ENCODE data around the gene DLX4.

Gene DLX4

DNA sequence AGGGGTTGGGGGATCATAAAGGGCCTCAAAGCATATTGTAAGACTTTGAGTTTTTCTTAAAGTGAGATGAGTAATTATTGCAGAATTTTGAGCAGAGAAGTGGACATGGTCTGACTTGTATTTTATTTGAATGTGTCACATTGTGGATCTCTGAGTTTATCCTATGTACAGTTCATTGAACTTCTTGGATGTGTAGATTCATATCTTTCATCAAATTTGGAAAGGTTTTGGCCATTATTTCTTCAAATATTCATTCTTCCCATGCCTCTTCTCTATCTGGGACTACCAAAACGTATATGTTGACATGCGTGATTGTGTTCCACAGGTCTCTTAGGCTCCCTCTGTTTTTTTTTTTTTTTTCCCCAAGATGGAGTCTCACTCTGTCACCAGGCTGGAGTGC, 40.3 kb downstream of the DLX4 start:
- no peak for ATAC-seq
- TF ChIP-seq BACH2 (CRISPR knock-in tag; IDR thresholded peaks at IDR 0.05; ENCODE audit: borderline replicate concordance): no peak
- TF ChIP-seq, protein P1, sequence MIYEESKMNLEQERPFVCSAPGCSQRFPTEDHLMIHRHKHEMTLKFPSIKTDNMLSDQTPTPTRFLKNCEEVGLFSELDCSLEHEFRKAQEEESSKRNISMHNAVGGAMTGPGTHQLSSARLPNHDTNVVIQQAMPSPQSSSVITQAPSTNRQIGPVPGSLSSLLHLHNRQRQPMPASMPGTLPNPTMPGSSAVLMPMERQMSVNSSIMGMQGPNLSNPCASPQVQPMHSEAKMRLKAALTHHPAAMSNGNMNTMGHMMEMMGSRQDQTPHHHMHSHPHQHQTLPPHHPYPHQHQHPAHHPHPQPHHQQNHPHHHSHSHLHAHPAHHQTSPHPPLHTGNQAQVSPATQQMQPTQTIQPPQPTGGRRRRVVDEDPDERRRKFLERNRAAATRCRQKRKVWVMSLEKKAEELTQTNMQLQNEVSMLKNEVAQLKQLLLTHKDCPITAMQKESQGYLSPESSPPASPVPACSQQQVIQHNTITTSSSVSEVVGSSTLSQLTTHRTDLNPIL (CRISPR knock-in tag; IDR thresholded peaks at IDR 0.05; ENCODE audit: low read depth): no peak
- TF ChIP-seq ZNF565 (CRISPR knock-in tag; conservative IDR thresholded peaks at IDR 0.05; ENCODE audit: low read depth): no peak
- no peak for TF ChIP-seq ISL1 (CRISPR knock-in tag; IDR thresholded peaks at IDR 0.05)
- TF ChIP-seq PATZ1 (CRISPR knock-in tag; IDR thresholded peaks at IDR 0.05; ENCODE audit: borderline replicate concordance): no peak
- no peak for TF ChIP-seq RARB (CRISPR knock-in tag; IDR thresholded peaks at IDR 0.05)
- no peak for TF ChIP-seq TOX (CRISPR knock-in tag; IDR thresholded peaks at IDR 0.05; ENCODE audit: borderline replicate concordance)
- no peak for TF ChIP-seq ZNF70 (CRISPR knock-in tag; IDR thresholded peaks at IDR 0.05)
- no peak for TF ChIP-seq ZFP3 (CRISPR knock-in tag; IDR thresholded peaks at IDR 0.05)
- no peak for TF ChIP-seq ZFP30 (CRISPR knock-in tag; IDR thresholded peaks at IDR 0.05)
- no peak for TF ChIP-seq POU6F1 (CRISPR knock-in tag; IDR thresholded peaks at IDR 0.05; ENCODE audit: borderline replicate concordance, low read depth)
- no peak for TF ChIP-seq ZNF8 (CRISPR knock-in tag; IDR thresholded peaks at IDR 0.05)
- TF ChIP-seq TSHZ2 (CRISPR knock-in tag; IDR thresholded peaks at IDR 0.05): no peak
- TF ChIP-seq ARNTL (CRISPR knock-in tag; IDR thresholded peaks at IDR 0.05; ENCODE audit: borderline replicate concordance, low read depth): no peak

GRCh38 chr17:50013079-50013478, 44.1 kb downstream of the DLX4 start:
- ATAC-seq: no peak
- TF ChIP-seq ARNTL (CRISPR knock-in tag; IDR thresholded peaks at IDR 0.05; ENCODE audit: borderline replicate concordance, low read depth): no peak
- no peak for TF ChIP-seq ZC3H10 (CRISPR knock-in tag; IDR thresholded peaks at IDR 0.05)
- no peak for TF ChIP-seq TCF4 (CRISPR knock-in tag; IDR thresholded peaks at IDR 0.05; ENCODE audit: borderline replicate concordance)
- no peak for TF ChIP-seq ZNF8 (CRISPR knock-in tag; IDR thresholded peaks at IDR 0.05)
- no peak for TF ChIP-seq BACH2 (CRISPR knock-in tag; IDR thresholded peaks at IDR 0.05; ENCODE audit: borderline replicate concordance)
- TF ChIP-seq ISL1 (CRISPR knock-in tag; IDR thresholded peaks at IDR 0.05): no peak
- no peak for TF ChIP-seq SNAI2 (CRISPR knock-in tag; IDR thresholded peaks at IDR 0.05)
- no peak for TF ChIP-seq PPARA (CRISPR knock-in tag; IDR thresholded peaks at IDR 0.05; ENCODE audit: borderline replicate concordance)
- TF ChIP-seq OSR1 (CRISPR knock-in tag; IDR thresholded peaks at IDR 0.05): no peak
- TF ChIP-seq TOX (CRISPR knock-in tag; IDR thresholded peaks at IDR 0.05; ENCODE audit: borderline replicate concordance): no peak
- no peak for TF ChIP-seq ZNF565 (CRISPR knock-in tag; conservative IDR thresholded peaks at IDR 0.05; ENCODE audit: low read depth)
- TF ChIP-seq ESRRG (CRISPR knock-in tag; IDR thresholded peaks at IDR 0.05): no peak
- TF ChIP-seq TSHZ2 (CRISPR knock-in tag; IDR thresholded peaks at IDR 0.05): no peak
